ENCODE data around the gene C5AR1.
"Not testable (repeated sequence)": the region's sequence is repeated elsewhere in the genome, so short reads cannot be mapped to it uniquely, and the experiment has no call there.

The C5AR1 gene

GRCh38 chr19:47339196-47339880 lies 29.7 kb downstream of the C5AR1 start:
- DNase-seq (ENCODE audit: low spot score): no peak

GRCh38 chr19:47340477-47341208 lies 31.0 kb downstream of the C5AR1 start:
- no peak for DNase-seq (ENCODE audit: low spot score)
- no peak for TF ChIP-seq CTCF (IDR thresholded peaks at IDR 0.05; ENCODE audit: extremely low read depth, missing control alignments)

More at GRCh38 chr19:47339196-47339880, 29.7 kb downstream of the C5AR1 start:
- no peak for TF ChIP-seq CTCF (IDR thresholded peaks at IDR 0.05; ENCODE audit: extremely low read depth, missing control alignments)

GRCh38 chr19:47341734-47342133 lies 32.1 kb downstream of the C5AR1 start:
- DNase-seq (ENCODE audit: low spot score): no peak
- no peak for TF ChIP-seq CTCF (IDR thresholded peaks at IDR 0.05; ENCODE audit: extremely low read depth, missing control alignments)

- no peak for TF ChIP-seq CTCF (IDR thresholded peaks at IDR 0.05; ENCODE audit: extremely low read depth, missing control alignments)
- DNase-seq (ENCODE audit: low spot score): no peak
Observed at GRCh38 chr19:47343194-47343802, 33.6 kb downstream of the C5AR1 start.

- no peak for DNase-seq (ENCODE audit: low spot score)
- TF ChIP-seq CTCF (IDR thresholded peaks at IDR 0.05; ENCODE audit: extremely low read depth, missing control alignments): no peak
Observed at GRCh38 chr19:47344425-47344824, 34.8 kb downstream of the C5AR1 start.

- not testable (repeated sequence) for DNase-seq (ENCODE audit: low spot score)
Observed at GRCh38 chr19:47346024-47346423, 36.4 kb downstream of the C5AR1 start.

- TF ChIP-seq CTCF (IDR thresholded peaks at IDR 0.05; ENCODE audit: extremely low read depth, missing control alignments): peak; percentile 89
Observed at GRCh38 chr19:47348819-47349795, 39.4 kb downstream of the C5AR1 start, which contains the start of gene DHX34. DHX34 (plus strand) TSS chr19:47349315; CDS start chr19:47353031, 3,716 bp downstream.

More at GRCh38 chr19:47348819-47349795, 39.4 kb downstream of the C5AR1 start, which contains the start of gene DHX34:
- peak; percentile 99 for DNase-seq (ENCODE audit: low spot score)
